ENCODE data around the gene C17orf75.

- no peak for TF ChIP-seq EZH2 (IDR thresholded peaks at IDR 0.05; ENCODE audit: low read length, missing control alignments)
- TF ChIP-seq CTCF (conservative IDR thresholded peaks at IDR 0.05 in 1 of 2, IDR thresholded peaks at IDR 0.05 in 1 of 2; ENCODE audit: low read depth in 1 of 2, low read length in 2 of 2) = no peak
Measured at GRCh38 chr17:32298721-32299579, 43.0 kb downstream of the C17orf75 start.

All from fibroblast of lung (primary cell).